Epithelial cell of esophagus (primary cell): ENCODE measurements around the gene REEP6.

ENCODE experiments used
- DNase-seq: peaks from one replicate; pipeline ENCODE4 v3.0.0; 2010; ENCODE audit warnings: low read depth
- H3K4me3 ChIP-seq: 2 replicates; pipeline ENCODE4 v1.5.1; 2011; ENCODE audit warnings: mild to moderate bottlenecking, low read length, control low read depth
- TF ChIP-seq, protein P1 (sequence below): IDR thresholded peaks from 2 replicates; pipeline ENCODE4 v1.5.1; 2011; ENCODE audit warnings: low read depth, mild to moderate bottlenecking, low read length, control low read depth, inconsistent platforms; ENCODE audit not compliant: insufficient read depth; ENCODE audit errors: missing control alignments

Gene REEP6

DNA sequence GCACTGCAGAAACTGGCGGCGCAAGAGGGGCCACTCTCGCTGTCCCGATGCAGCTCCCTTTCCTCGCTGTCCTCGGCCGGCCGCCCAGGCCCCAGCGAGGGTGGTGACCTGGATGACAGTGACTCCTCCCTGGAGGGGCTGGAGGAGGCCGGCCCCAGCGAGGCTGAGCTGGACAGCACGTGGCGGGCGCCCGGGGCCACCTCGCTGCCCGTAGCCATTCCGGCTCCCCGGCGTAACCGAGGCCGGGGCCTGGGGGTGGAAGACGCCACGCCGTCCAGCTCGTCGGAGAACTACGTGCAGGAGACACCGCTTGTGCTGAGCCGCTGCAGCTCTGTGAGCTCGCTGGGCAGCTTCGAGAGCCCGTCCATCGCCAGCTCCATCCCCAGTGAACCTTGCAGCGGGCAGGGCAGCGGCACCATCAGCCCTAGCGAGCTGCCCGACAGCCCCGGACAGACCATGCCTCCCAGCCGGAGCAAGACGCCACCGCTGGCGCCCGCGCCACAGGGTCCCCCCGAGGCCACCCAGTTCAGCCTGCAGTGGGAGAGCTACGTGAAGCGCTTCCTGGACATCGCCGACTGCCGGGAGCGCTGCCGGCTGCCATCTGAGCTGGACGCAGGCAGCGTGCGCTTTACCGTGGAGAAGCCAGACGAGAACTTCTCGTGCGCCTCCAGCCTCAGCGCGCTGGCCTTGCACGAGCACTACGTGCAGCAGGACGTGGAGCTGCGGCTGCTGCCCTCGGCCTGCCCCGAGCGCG lies 24.3 kb upstream of the REEP6 start:
- TF ChIP-seq, protein P1, sequence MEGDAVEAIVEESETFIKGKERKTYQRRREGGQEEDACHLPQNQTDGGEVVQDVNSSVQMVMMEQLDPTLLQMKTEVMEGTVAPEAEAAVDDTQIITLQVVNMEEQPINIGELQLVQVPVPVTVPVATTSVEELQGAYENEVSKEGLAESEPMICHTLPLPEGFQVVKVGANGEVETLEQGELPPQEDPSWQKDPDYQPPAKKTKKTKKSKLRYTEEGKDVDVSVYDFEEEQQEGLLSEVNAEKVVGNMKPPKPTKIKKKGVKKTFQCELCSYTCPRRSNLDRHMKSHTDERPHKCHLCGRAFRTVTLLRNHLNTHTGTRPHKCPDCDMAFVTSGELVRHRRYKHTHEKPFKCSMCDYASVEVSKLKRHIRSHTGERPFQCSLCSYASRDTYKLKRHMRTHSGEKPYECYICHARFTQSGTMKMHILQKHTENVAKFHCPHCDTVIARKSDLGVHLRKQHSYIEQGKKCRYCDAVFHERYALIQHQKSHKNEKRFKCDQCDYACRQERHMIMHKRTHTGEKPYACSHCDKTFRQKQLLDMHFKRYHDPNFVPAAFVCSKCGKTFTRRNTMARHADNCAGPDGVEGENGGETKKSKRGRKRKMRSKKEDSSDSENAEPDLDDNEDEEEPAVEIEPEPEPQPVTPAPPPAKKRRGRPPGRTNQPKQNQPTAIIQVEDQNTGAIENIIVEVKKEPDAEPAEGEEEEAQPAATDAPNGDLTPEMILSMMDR: no peak
- no peak for DNase-seq
- no peak overlapping the region for H3K4me3 ChIP-seq

DNA sequence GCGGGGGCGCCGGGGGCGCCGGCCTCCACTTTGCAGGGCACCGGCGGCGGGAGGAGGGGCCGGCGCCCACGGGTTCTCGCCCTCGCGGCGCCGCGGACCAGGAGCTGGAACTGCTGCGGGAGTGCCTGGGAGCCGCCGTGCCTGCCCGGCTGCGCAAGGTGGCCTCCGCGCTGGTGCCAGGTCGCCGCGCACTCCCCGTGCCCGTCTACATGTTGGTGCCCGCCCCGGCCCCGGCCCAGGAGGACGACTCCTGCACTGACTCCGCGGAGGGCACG lies 23.8 kb upstream of the REEP6 start:
- no peak overlapping the region for H3K4me3 ChIP-seq
- DNase-seq: no peak
- TF ChIP-seq, protein P1: no peak

DNA sequence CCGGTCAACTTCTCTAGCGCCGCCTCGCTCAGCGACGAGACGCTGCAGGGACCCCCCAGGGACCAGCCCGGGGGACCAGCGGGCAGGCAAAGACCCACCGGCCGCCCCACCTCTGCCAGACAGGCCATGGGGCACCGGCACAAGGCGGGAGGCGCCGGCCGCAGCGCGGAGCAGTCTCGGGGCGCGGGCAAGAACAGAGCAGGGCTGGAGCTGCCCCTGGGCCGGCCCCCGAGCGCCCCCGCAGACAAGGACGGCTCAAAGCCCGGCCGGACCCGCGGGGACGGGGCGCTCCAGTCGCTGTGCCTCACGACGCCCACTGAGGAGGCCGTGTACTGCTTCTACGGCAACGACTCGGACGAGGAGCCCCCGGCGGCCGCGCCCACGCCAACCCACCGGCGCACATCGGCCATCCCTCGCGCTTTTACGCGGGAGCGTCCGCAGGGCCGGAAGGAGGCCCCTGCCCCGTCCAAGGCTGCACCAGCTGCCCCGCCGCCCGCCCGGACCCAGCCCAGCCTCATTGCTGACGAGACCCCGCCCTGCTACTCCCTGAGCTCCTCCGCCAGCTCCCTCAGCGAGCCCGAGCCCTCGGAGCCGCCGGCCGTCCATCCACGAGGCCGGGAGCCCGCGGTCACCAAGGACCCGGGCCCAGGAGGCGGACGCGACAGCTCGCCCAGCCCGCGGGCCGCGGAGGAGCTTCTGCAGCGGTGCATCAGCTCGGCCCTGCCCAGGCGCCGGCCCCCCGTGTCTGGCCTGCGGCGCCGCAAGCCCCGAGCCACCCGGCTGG lies 23.3 kb upstream of the REEP6 start:
- TF ChIP-seq, protein P1: no peak
- no peak overlapping the region for H3K4me3 ChIP-seq
- no peak for DNase-seq

DNA sequence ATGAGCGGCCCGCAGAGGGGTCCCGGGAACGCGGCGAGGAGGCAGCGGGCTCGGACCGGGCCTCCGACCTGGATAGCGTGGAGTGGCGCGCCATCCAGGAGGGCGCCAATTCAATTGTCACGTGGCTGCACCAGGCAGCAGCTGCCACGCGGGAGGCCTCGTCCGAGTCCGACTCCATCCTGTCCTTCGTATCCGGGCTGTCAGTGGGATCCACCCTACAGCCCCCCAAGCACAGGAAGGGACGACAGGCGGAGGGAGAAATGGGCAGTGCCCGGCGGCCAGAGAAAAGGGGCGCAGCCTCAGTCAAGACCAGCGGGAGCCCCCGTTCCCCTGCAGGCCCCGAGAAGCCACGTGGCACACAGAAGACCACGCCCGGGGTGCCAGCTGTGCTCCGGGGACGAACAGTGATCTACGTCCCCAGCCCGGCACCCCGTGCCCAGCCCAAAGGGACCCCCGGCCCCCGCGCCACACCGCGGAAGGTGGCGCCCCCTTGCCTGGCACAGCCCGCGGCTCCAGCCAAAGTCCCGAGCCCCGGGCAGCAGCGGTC lies 22.6 kb upstream of the REEP6 start:
- no peak for DNase-seq
- peak overlapping the region; percentile 1 for H3K4me3 ChIP-seq
- TF ChIP-seq, protein P1: no peak

DNA sequence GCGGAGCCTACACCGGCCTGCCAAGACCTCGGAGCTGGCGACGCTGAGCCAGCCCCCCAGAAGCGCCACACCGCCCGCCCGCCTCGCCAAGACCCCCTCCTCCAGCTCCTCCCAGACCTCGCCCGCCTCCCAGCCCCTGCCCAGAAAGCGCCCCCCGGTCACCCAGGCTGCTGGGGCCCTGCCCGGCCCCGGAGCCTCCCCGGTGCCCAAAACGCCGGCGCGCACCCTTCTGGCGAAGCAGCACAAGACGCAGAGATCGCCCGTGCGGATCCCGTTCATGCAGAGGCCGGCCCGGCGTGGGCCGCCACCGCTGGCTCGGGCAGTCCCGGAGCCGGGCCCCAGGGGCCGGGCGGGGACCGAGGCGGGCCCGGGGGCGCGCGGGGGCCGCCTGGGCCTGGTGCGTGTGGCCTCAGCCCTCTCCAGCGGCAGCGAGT lies 22.1 kb upstream of the REEP6 start:
- peak overlapping the region; percentile 18 for H3K4me3 ChIP-seq
- TF ChIP-seq, protein P1: peak; percentile 16
- peak; percentile 78 for DNase-seq

DNA sequence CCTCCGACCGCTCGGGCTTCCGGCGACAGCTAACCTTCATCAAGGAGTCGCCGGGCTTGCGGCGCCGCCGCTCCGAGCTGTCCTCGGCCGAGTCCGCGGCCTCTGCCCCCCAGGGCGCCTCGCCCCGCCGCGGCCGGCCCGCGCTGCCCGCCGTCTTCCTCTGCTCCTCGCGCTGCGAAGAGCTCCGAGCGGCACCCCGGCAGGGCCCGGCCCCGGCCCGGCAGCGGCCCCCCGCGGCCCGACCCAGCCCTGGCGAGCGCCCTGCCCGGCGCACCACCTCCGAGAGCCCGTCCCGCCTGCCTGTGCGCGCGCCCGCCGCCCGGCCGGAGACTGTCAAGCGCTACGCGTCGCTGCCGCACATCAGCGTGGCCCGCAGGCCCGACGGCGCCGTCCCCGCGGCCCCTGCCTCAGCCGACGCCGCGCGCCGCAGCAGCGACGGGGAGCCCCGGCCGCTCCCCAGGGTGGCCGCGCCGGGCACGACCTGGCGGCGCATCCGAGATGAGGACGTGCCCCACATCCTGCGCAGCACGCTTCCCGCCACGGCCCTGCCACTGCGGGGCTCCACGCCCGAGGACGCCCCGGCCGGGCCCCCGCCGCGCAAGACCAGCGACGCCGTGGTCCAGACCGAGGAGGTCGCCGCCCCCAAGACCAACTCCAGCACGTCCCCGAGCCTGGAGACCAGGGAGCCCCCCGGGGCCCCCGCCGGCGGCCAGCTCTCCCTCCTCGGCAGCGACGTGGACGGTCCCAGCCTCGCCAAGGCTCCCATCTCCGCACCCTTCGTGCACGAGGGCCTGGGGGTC lies 21.5 kb upstream of the REEP6 start:
- H3K4me3 ChIP-seq: peak overlapping the region; percentile 38
- DNase-seq: peak; percentile 56
- TF ChIP-seq, protein P1: no peak
